Measurements from ENCODE around the gene PRICKLE1.

Gene PRICKLE1

DNA sequence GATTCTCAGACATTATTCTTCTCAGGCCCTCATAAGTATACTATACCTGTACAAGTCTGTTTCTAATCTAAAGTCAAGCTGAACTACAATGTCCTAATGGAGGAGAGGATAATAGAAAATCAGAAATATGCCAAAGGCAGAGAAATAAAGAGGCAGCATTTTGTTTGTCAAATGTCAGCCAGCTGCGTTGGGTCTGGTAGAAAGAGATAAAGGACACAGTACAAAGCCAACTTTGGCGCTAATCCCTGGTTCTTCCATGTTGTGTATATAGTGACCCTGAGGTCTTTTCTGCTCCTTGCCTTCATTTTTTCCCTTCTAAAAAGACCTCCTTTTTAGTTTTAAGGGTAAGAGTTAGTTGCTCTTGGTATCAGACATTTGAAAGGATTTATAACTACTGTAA is 103.1 kb downstream of the PRICKLE1 start:
- no peak for DNase-seq

DNA sequence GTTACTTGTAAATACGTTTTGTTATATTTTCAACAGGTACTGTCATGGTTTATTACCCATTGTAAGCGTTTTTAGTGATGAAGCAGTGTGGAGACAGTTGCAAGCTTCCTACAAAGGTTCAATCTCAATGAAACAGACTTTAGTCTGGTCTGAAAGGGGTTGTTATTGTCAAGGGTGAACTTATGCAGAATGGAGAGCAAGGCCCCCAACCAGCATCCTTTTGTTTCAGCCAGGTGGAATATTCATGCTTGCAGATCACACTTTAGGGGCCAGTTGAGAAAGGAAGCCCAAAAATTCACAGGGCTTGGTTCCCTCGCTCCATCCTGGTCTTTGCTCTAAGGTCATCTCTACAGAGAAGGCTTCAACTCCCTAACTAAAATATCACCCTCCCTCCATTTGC is 103.7 kb downstream of the PRICKLE1 start:
- no peak for DNase-seq

DNA sequence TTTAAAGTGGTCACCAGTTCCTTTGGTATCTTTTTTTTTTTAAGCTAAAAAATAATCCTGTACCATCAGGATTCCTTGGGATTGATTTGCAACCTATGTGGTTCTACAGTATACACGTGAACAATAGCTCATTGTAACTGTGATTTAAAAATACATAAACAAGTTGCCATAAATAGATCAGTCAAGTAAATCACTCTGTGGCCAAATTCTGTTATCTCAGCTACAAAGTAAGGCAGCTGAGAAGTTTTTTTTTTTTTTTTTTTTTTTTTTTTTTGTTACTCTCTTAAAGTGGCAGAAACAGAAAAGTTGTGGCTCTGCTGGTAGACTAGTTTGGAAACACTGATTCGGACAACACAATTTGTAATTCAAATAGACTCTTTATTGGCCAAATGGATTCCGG is 104.5 kb downstream of the PRICKLE1 start:
- DNase-seq, result no peak

DNA sequence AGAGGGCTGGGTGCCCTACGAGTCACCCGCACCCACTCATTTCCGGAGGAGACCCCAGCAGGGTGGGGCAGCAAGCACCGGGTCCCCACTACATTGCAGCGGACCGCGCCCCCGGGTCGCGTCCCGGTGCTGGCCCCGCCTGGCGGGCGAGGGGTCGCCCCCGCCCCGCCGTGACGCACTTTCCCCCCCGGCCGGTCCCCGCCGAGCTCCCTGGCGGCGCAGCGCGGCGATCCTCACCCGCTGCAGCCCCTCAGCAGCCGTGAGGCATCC is 106.1 kb downstream of the PRICKLE1 start:
- DNase-seq, result no peak

- peak; percentile 27 for DNase-seq
Measured at GRCh38 chr12:42482748-42483520, 106.6 kb downstream of the PRICKLE1 start.

DNA sequence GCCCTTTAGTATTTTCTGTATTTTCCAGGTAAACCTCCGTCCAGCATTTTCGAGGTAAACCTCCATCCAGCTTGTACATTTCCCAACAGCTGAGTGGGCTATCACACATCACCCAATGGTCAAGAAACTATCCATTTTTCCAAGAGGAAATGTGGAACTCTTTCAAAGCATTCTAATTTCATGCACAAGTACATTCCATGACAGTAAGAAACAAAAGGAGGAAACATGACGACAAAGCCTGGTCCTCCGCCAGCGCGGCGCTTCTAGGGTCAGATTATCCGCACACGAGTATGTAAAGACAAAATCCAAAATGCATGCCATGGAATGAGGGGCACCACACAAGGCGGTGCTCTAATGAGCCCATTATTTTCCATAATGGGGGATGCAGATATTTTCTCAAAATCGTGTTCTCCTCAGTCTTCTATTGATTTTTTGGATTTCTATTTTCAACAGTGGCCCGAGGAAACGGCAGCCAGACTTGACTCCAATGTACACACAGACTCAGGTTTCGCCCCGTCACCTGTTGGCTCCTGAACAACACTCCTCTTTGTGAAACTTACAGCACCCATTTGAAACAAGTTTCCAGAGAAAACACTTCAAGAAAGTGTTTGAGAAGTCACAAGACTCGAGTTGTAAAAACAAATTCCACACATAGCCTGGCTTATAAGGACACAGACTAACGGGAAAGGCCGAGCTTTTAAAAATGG is 107.4 kb downstream of the PRICKLE1 start:
- DNase-seq, result no peak

- no peak for DNase-seq
Measured at GRCh38 chr12:42481368-42481767, 108.2 kb downstream of the PRICKLE1 start.

DNA sequence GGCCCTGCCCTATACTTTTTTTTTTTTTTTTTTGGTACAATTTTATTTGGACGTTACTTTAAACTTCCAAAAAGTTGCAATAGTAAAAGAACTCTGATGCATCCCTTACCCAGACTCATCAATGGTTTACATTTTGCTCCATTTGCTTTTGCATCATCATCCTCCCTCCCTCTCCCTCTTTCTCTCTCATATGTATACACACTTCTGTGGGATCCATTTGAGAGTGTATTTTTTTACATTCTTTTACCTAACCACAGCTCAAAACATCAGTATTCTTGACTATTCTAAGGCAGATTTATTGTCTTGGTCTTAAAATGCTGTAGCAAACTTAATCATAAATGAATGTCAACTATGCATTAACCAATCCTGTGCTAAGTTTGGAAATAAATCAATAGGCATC is 111.6 kb downstream of the PRICKLE1 start:
- DNase-seq, result no peak

- no peak for DNase-seq
Measured at GRCh38 chr12:42475106-42475505, 114.4 kb downstream of the PRICKLE1 start.

GRCh38 chr12:42474391-42474790 is 115.2 kb downstream of the PRICKLE1 start:
- DNase-seq, result no peak

DNA sequence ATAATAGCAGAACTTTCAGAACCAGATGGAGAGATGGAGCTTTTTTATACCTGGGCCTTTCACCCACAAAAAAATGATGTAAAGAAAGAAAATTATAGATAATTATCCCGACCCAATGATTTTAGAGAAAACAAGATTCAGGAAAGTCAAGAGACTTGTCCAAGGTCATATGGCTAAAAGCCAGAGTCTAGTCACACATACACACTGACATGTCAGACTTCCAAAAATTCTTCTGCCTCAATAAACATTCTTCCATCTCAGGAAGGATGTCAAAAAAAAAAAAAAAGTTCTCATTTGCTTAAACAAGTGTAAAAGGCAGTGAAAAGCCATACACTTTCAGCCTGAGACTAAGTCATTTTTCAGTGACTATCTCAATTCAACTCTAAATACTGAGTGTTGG is 116.0 kb downstream of the PRICKLE1 start:
- no peak for DNase-seq

- no peak for DNase-seq
Measured at GRCh38 chr12:42473130-42473529, 116.4 kb downstream of the PRICKLE1 start.

- DNase-seq, result no peak
Measured at GRCh38 chr12:42472376-42472775, 117.2 kb downstream of the PRICKLE1 start.

DNA sequence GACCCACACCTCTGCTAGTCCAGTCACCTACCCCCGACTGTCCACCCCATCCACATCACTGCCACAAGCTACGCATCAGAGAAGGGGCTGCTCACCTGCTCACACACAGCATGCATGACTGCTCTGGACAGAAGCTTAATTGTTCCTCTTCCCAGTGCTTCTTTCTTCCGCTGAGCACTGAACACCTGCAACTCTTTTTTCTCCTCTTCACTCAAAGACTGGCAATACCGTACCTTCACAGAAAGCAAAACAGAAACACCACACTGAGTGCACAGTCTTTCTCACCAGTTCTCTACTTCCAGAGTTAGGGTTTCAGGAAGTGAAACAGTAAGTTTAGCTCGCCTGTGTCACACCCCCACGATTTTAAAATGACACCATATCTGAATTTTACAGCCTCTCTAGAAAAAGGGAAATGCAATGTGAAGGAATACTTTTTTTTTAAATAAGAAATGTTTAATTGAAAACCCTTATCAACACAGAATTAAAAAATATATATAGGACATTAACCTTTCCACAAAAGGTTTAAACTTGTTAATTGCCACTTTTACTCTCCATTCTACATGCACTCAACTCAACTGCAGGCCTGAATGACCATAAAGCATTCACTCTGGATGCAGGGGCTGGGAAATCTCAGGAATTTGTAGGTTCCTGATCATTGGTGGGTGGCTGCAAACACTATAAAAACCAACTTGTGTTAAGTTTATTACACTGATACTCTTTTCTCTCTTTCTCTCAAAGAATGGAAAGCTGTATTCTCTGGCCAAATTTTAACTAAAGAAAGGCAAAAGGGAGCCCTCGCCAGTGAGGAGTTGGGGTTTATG is 120.0 kb downstream of the PRICKLE1 start:
- no peak for DNase-seq

GRCh38 chr12:42468921-42469320 is 120.6 kb downstream of the PRICKLE1 start:
- no peak for DNase-seq

DNA sequence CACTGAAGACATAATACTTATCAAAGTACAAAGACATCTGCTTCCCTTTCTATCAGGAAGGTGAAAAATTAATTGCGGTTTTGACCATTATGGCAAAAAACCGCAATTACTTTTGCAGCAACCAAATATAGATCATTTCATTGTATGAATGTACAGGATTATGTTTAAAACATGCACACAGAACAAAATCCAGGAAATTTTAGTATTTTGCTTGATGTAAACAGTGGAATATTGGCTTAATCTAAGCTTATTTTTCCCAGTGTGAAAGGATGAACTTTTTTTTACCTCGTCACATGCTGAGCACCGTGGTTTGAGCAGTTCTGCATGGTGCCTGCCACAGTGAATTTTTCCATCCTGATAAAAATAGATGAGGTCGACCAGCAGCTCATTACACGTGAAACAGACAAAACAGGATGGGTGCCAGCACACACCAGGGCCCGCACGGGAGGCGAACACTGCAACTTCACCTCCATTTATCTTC is 121.2 kb downstream of the PRICKLE1 start:
- no peak for DNase-seq

GRCh38 chr12:42463671-42464070 is 125.9 kb downstream of the PRICKLE1 start:
- DNase-seq, result no peak

- DNase-seq, result no peak
Measured at GRCh38 chr12:42462486-42462885, 127.1 kb downstream of the PRICKLE1 start.

- DNase-seq, result no peak
Measured at GRCh38 chr12:42459336-42459847, 130.2 kb downstream of the PRICKLE1 start.

DNA sequence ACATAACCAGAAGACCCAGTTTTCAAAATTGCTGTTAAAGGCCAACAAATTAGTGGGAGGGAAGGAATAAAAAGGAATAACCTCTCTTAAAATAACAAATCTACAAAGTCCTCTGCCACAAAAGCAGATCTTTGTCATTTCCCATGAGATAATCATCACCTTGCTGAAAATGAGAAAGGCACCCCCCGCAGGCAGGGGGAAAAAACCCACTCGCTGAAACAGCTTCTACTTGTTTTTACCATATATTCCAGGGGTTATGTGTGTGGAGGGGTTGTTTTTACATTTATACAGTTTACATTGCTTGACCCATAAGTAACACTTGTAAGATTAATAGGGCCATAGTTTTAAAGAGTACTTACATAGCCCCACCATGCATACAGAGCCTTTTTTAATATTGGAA is 131.0 kb downstream of the PRICKLE1 start:
- no peak for DNase-seq

DNA sequence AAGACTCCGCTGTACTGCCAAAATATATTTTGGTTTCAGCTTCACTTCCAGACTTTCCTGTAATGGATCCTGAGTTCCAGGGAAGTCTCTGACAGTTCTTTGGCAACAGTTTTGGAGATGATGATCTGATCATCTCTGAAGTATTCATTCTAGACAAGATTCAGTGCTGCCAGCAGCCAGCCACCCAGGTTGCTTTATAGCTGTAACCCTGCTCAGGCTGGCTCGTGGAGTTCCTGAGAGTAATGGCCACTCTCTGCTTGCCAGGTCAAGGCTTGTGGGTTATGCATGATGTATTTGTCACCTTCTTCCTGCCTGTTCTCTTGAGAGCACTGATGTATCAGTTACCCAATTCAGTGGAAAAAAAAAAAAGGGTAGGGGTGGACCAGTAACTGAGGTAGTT is 139.3 kb downstream of the PRICKLE1 start:
- DNase-seq, result no peak

- no peak for DNase-seq
Measured at GRCh38 chr12:42448841-42449240, 140.7 kb downstream of the PRICKLE1 start.

DNA sequence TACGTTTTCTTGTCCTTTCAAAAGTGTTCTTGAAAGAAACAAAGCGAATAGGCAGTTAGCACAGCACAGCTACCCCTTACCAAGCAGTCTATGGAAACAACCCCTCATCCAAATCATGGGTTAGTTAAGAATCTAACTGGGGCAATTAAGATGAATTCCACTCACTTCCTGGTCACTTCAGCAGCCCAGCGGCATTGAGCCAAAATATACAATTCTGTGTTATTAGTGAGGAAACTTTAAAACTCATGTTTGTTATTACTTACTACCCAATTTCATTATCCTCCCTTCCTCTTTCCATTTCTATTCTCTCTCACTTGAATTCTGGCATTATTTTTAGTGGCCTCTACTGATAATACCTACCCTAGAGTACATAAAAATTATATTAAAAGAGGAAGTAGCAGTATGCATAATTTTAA is 142.2 kb downstream of the PRICKLE1 start:
- DNase-seq, result no peak

- no peak for DNase-seq
Measured at GRCh38 chr12:42446761-42447160, 142.8 kb downstream of the PRICKLE1 start.

All from CD4-positive, alpha-beta T cell treated with Interleukin-21 for 1 hour (primary cell).